ENCODE measurements around the gene MGST2. TPM values are rescaled to one million over a fixed set of nuclear protein-coding genes. Genes with fewer than 3 reads are reported as not detected.

MGST2 gene
- total RNA-seq, 2 donors from 2014 or later = 23.4 to 44.1 TPM

- intact Hi-C loops (cut with DNase I) = no loop called here
- Histone ChIP-seq H3K27ac (no peak overlapping the region), H3K4me3 (no peak overlapping the region), H3K36me3 (replicated peaks in 1 of 2; ENCODE audit: insufficient read depth in 1 of 2, low read depth in 2 of 2) (peaks cover 0 to 5% of the 10 kb centered on the region in 2 donors), H3K4me1 (peaks cover 8% of the 10 kb centered on the region), H3K27me3 (no peaks in the 10 kb centered on the region), H3K9me3 (no peaks in the 10 kb centered on the region)
- DNase-seq (no peak), ATAC-seq (no peak)
- TF ChIP-seq POLR2A (IDR thresholded peaks at IDR 0.05) = no peak
- no peak for TF ChIP-seq CTCF (IDR thresholded peaks at IDR 0.05)
- 93 to 97% methylated on average over 5 to 16 of the region's 16 CpGs for WGBS, 2 donors
These were observed 53.9 kb downstream of the MGST2 start for GRCh38 chr4:139719381-139720101.

GRCh38 chr4:139720806-139721205 lies 55.2 kb downstream of the MGST2 start:
- intact Hi-C loops (cut with DNase I) = no loop called here
- no peak for ATAC-seq
- no peaks in the 10 kb centered on the region for H3K9me3 ChIP-seq
- H3K36me3 ChIP-seq (replicated peaks in 1 of 2; ENCODE audit: insufficient read depth in 1 of 2, low read depth in 2 of 2) = peaks cover 0 to 5% of the 10 kb centered on the region in 2 donors
- H3K4me3 ChIP-seq = no peak overlapping the region
- TF ChIP-seq POLR2A (IDR thresholded peaks at IDR 0.05) (no peak), CTCF (IDR thresholded peaks at IDR 0.05) (no peak)
- DNase-seq = no peak
- H3K4me1 ChIP-seq = peaks cover 4% of the 10 kb centered on the region
- 81 to 89% methylated on average over 6 of the region's 6 CpGs for WGBS, 2 donors
- H3K27ac ChIP-seq = no peak overlapping the region
- H3K27me3 ChIP-seq = no peaks in the 10 kb centered on the region

DNA sequence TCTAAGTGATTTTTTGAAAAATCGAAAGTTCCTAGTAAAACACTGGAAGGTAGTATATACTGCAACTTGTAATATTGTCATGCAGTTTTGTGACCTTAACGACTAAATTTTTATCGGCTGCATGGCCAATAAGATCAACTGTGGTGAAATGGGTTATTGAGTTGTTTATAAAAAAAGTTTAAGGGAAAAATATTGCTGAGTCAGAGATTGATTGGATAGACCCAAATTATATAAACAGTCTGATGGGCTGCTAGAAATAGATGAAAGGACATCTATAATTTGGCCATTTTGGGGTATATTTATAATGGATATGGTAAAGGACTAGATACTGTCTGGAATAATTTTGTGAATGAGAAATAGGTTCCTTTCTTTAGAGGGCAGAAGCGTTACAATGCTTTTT lies 56.2 kb downstream of the MGST2 start:
- TF ChIP-seq POLR2A (IDR thresholded peaks at IDR 0.05) (no peak), CTCF (IDR thresholded peaks at IDR 0.05) (no peak)
- H3K27ac ChIP-seq = no peak overlapping the region
- ATAC-seq (no peak), DNase-seq (no peak)
- WGBS, 2 donors = 70 to 76% methylated on average over 4 of the region's 4 CpGs
- H3K4me3 ChIP-seq = no peak overlapping the region
- H3K9me3 ChIP-seq = no peaks in the 10 kb centered on the region
- no peaks in the 10 kb centered on the region for H3K27me3 ChIP-seq
- intact Hi-C loops (cut with DNase I) = no loop called here
- H3K36me3 ChIP-seq (replicated peaks in 1 of 2; ENCODE audit: insufficient read depth in 1 of 2, low read depth in 2 of 2) = peaks cover 0 to 5% of the 10 kb centered on the region in 2 donors
- no peaks in the 10 kb centered on the region for H3K4me1 ChIP-seq

GRCh38 chr4:139725236-139725635 lies 59.6 kb downstream of the MGST2 start:
- Histone ChIP-seq H3K4me3 (no peak overlapping the region), H3K27me3 (no peaks in the 10 kb centered on the region), H3K36me3 (replicated peaks in 1 of 2; ENCODE audit: insufficient read depth in 1 of 2, low read depth in 2 of 2) (no peaks in the 10 kb centered on the region), H3K4me1 (peaks cover 24% of the 10 kb centered on the region), H3K27ac (no peak overlapping the region), H3K9me3 (no peaks in the 10 kb centered on the region)
- 84 to 94% methylated on average over 2 of the region's 2 CpGs for WGBS, 2 donors
- intact Hi-C loops (cut with DNase I) = no loop called here
- TF ChIP-seq POLR2A (IDR thresholded peaks at IDR 0.05) (no peak), CTCF (IDR thresholded peaks at IDR 0.05) (no peak)
- ATAC-seq = no peak
- DNase-seq = no peak

GRCh38 chr4:139726615-139727014 lies 61.0 kb downstream of the MGST2 start:
- Histone ChIP-seq H3K9me3 (no peaks in the 10 kb centered on the region), H3K27me3 (no peaks in the 10 kb centered on the region), H3K4me1 (peaks cover 32% of the 10 kb centered on the region), H3K4me3 (no peak overlapping the region), H3K27ac (no peak overlapping the region), H3K36me3 (replicated peaks in 1 of 2; ENCODE audit: insufficient read depth in 1 of 2, low read depth in 2 of 2) (no peaks in the 10 kb centered on the region)
- WGBS, 2 donors = 57 to 62% methylated on average over 3 of the region's 3 CpGs
- intact Hi-C loops (cut with DNase I) = no loop called here
- peak in 1 of 4 donors; percentile 31 for DNase-seq
- TF ChIP-seq CTCF (IDR thresholded peaks at IDR 0.05) = no peak
- no peak for TF ChIP-seq POLR2A (IDR thresholded peaks at IDR 0.05)
- no peak for ATAC-seq

All from body of pancreas (tissue), 4 donors.